ENCODE data around the gene IQSEC1.

GRCh38 chr3:13113346-13114330 lies 40.4 kb upstream of the IQSEC1 start:
- TF ChIP-seq, protein P1, sequence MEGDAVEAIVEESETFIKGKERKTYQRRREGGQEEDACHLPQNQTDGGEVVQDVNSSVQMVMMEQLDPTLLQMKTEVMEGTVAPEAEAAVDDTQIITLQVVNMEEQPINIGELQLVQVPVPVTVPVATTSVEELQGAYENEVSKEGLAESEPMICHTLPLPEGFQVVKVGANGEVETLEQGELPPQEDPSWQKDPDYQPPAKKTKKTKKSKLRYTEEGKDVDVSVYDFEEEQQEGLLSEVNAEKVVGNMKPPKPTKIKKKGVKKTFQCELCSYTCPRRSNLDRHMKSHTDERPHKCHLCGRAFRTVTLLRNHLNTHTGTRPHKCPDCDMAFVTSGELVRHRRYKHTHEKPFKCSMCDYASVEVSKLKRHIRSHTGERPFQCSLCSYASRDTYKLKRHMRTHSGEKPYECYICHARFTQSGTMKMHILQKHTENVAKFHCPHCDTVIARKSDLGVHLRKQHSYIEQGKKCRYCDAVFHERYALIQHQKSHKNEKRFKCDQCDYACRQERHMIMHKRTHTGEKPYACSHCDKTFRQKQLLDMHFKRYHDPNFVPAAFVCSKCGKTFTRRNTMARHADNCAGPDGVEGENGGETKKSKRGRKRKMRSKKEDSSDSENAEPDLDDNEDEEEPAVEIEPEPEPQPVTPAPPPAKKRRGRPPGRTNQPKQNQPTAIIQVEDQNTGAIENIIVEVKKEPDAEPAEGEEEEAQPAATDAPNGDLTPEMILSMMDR (IDR thresholded peaks at IDR 0.05; ENCODE audit: low read depth, low read length) = no peak
- no peak for TF ChIP-seq POLR2A (IDR thresholded peaks at IDR 0.05; ENCODE audit: extremely low read depth, insufficient read length)
